HepG2 (cell line): ENCODE results near the gene TNRC18. TPM values are rescaled to one million over a fixed set of nuclear protein-coding genes. Genes with fewer than 3 reads are reported as not detected.
A peak's percentile ranks its signal among the peaks of the same experiment; 100 is the strongest.

Experiments used
- ATAC-seq: fragments of 200-7000 bp; cut with Tn5 transposase; 3 replicates; pipeline ENCODE4 v1.9.1; 2020; ENCODE audit warnings: mild to moderate bottlenecking, moderate library complexity
- BruUV-seq: library from RNA; stranded (reverse); fragments of 400-500 nt; replicated peaks from 2 replicates; lab custom pipeline; 2021; lab: Mats Ljungman, UMichigan
- CTCF ChIA-PET: fragments of 300-600 bp; formaldehyde crosslinking; extraction: SDS; loops from one replicate; lab custom pipeline; 2021; ENCODE audit warnings: low total read pairs, inconsistent platforms, low intra/inter-chr PET ratio; lab: Yijun Ruan, JAX
- POLR2A ChIA-PET: fragments of 350-600 bp; sonication (Branson Sonifier 250); formaldehyde crosslinking; loops from one replicate; lab custom pipeline; 2020; ENCODE audit warnings: antibody characterized with exemption, inconsistent platforms; lab: Yijun Ruan, JAX
- DNase-seq: peaks from one replicate; pipeline ENCODE4 v3.0.0-alpha.2; 2015; ENCODE audit warnings: low spot score
- FAIRE-seq: peaks from 3 replicates; lab custom pipeline; 2011; peaks lifted over from hg19 to GRCh38; lab: Jason Lieb, UNC
- H2AFZ ChIP-seq: one replicate; pipeline ENCODE4 v1.6.1; 2011; ENCODE audit warnings: low read length, inconsistent platforms
- H3K27ac ChIP-seq: fragments of 300-600 bp; 3 replicates; pipeline ENCODE4 v1.8.0; 2011; ENCODE audit warnings: mixed run types, mild to moderate bottlenecking, mixed read lengths, low read length, inconsistent platforms; ENCODE audit not compliant: insufficient read depth; ENCODE audit errors: extremely low read length
- H3K27me3 ChIP-seq, 2 experiments: fragments of 200-600 bp in 1 of 2; 2 replicates in 1 of 2; 3 replicates in 1 of 2; pipeline versions ENCODE4 v1.6.0 to v1.8.0; 2011; ENCODE audit warnings: low read length in 2 of 2, mild to moderate bottlenecking in 2 of 2, moderate library complexity in 2 of 2, inconsistent platforms in 1 of 2; ENCODE audit not compliant: insufficient read depth in 2 of 2, control insufficient read depth in 1 of 2
- H3K36me3 ChIP-seq, 2 experiments: fragments of 200-600 bp in 1 of 2; replicated peaks in 1 of 2; 2 replicates in 1 of 2; 3 replicates in 1 of 2; pipeline versions ENCODE4 v1.5.1 to v1.8.0; 2011; ENCODE audit warnings: low read length in 2 of 2, inconsistent platforms in 1 of 2; ENCODE audit not compliant: insufficient read depth in 2 of 2, control insufficient read depth in 1 of 2
- H3K4me1 ChIP-seq: 2 replicates; pipeline ENCODE4 v1.5.1; 2012; ENCODE audit warnings: low read length, inconsistent platforms; ENCODE audit not compliant: insufficient read depth
- H3K4me2 ChIP-seq: 2 replicates; pipeline ENCODE4 v1.6.0; 2011; ENCODE audit warnings: low read depth, low read length, inconsistent platforms
- H3K4me3 ChIP-seq, 3 experiments: fragments of 200-600 bp in 1 of 3; sonication (generic), shearing (Covaris generic) in 1 of 3; replicated peaks in 1 of 3; 2 replicates each; pipeline ENCODE4 v1.5.1; 2011 to 2016; ENCODE audit warnings: low read length in 3 of 3, inconsistent platforms in 2 of 3, low read depth in 2 of 3, mild to moderate bottlenecking in 2 of 3, control low read depth in 1 of 3, mixed read lengths in 1 of 3; ENCODE audit not compliant: insufficient read depth in 1 of 3
- H3K79me2 ChIP-seq: one replicate; pipeline ENCODE4 v1.6.1; 2011; ENCODE audit warnings: low read length, inconsistent platforms; ENCODE audit not compliant: insufficient read depth
- H3K9ac ChIP-seq: 2 replicates; pipeline ENCODE4 v1.6.0; 2011; ENCODE audit warnings: mild to moderate bottlenecking, low read depth, low read length, inconsistent platforms; ENCODE audit not compliant: insufficient read depth
- H3K9me3 ChIP-seq: 2 replicates; pipeline ENCODE4 v1.5.1; 2012; ENCODE audit warnings: mild to moderate bottlenecking, low read length
- H4K20me1 ChIP-seq: 2 replicates; pipeline ENCODE4 v1.6.0; 2011; ENCODE audit warnings: inconsistent platforms, mild to moderate bottlenecking, low read length, moderate library complexity; ENCODE audit not compliant: insufficient read depth
- CBX5 ChIP-seq: sonication (generic); formaldehyde crosslinking; IDR thresholded peaks from 2 replicates; pipeline ENCODE4 v1.4.0; 2020; ENCODE audit warnings: missing genetic modification reagents, borderline replicate concordance
- DBP ChIP-seq: sonication (generic); formaldehyde crosslinking; IDR thresholded peaks from 2 replicates; pipeline ENCODE4 v1.4.0; 2020; ENCODE audit warnings: missing genetic modification reagents; ENCODE audit errors: not compliant biosample characterization
- MXD3 ChIP-seq: IDR thresholded peaks from 2 replicates; pipeline ENCODE4 v1.6.1; 2016; ENCODE audit warnings: mild to moderate bottlenecking, missing biosample characterization, missing genetic modification reagents
- MZF1 ChIP-seq: sonication (generic); formaldehyde crosslinking; IDR thresholded peaks from 2 replicates; pipeline ENCODE4 v1.8.1; 2023; ENCODE audit warnings: mild to moderate bottlenecking, missing genetic modification reagents, borderline replicate concordance
- NCOR1 ChIP-seq: fragments of 200-600 bp; sonication (generic); IDR thresholded peaks from 2 replicates; pipeline ENCODE4 v1.7.0; 2017; ENCODE audit warnings: antibody characterized with exemption, low read length, borderline replicate concordance
- RELA ChIP-seq: sonication (generic); formaldehyde crosslinking; IDR thresholded peaks from 2 replicates; pipeline ENCODE4 v1.4.0; 2020; ENCODE audit warnings: missing genetic modification reagents
- TEF ChIP-seq: sonication (generic); formaldehyde crosslinking; IDR thresholded peaks from 2 replicates; pipeline ENCODE4 v1.5.0; 2020; ENCODE audit warnings: missing genetic modification reagents
- ZNF460 ChIP-seq: sonication (generic); formaldehyde crosslinking; IDR thresholded peaks from 2 replicates; pipeline ENCODE4 v1.5.1; 2020; ENCODE audit warnings: missing genetic modification reagents, mild to moderate bottlenecking, borderline replicate concordance
- ZNF770 ChIP-seq: sonication (generic); formaldehyde crosslinking; IDR thresholded peaks from 2 replicates; pipeline ENCODE4 v1.5.0; 2020; ENCODE audit warnings: mild to moderate bottlenecking, missing genetic modification reagents
- WGBS: methylation state at CpG from one replicate; pipeline ENCODE4 v1.1.6; 2017; ENCODE audit warnings: low lambda C conversion rate; 5-methylcytosine and 5-hydroxymethylcytosine counted together
- in situ Hi-C: cut with HindIII; loops from 2 replicates; pipeline ENCODE4 v1.10.0; 2017; ENCODE audit warnings: low pct_unique_long_range_greater_than_20kb; ENCODE audit not compliant: extremely low pct_ligation_motif_present
- intact Hi-C: fragments of 100-400 bp; cut with micrococcal nuclease; formaldehyde crosslinking; loops from one replicate; pipeline ENCODE4 v1.10.0; 2022; ENCODE audit not compliant: unreplicated experiment
- polyA plus RNA-seq, 8 experiments: library from polyadenylated mRNA; depleted of rRNA in 3 of 8; stranded (reverse) in 7 of 8; unstranded in 1 of 8; fragments of >200 nt; fragmentation: Illumina TruSeq in 4 of 8; extraction: Trizol in 4 of 8; gene quantifications; 2 replicates each; pipeline versions ENCODE4 v1.2.1 to v1.2.3, GENCODE V29; 2011 to 2016; ENCODE audit warnings: low read depth in 4 of 8, missing spikeins in 1 of 8, mixed read lengths in 1 of 8; ENCODE audit not compliant: insufficient read depth in 1 of 8
- total RNA-seq, 5 experiments: library from RNA; depleted of rRNA; stranded (reverse); fragments of >200 nt; fragmentation: Illumina TruSeq; extraction: Trizol; gene quantifications; 2 replicates each; pipeline ENCODE4 v1.2.3, GENCODE V29; 2016; ENCODE audit warnings: low read depth in 1 of 5

Gene TNRC18
- total and polyA plus RNA-seq, 2 of the 13 experiments (the other 11 are each of a cell fraction or from before 2014, with no cell fraction given), result 11.7 to 17.4 TPM

- Histone ChIP-seq H2AFZ (no peak overlapping the region), H3K4me1 (peaks cover 17% of the 10 kb centered on the region), H3K36me3 (peaks cover 0 to 6% of the 10 kb centered on the region in 2 experiments; a peak in 1 of 5 replicates), H3K4me3 (peak overlapping the region; percentile 87 to 99 (median 96)), H3K9ac (peak overlapping the region; percentile 98), H3K27me3 (no peaks in the 10 kb centered on the region; a peak in 1 of 5 replicates), H3K27ac (peak overlapping the region; percentile 97), H3K4me2 (peak overlapping the region; percentile 98), H4K20me1 (peaks cover 35% of the 10 kb centered on the region), H3K79me2 (peaks cover 68% of the 10 kb centered on the region), H3K9me3 (no peaks in the 10 kb centered on the region)
- FAIRE-seq (no peak), ATAC-seq (no peak), DNase-seq (peak; percentile 35)
- CTCF ChIA-PET, result no interaction called here
- in situ Hi-C loops (no loop called here), intact Hi-C loops (no loop called here)
- POLR2A ChIA-PET, result interaction anchor here (0.8 to 2.0 kb wide), 14 partner anchors 13 to 183 kb away, joined by 3 to 20 read pairs (median 4); no protein-coding TSS in a partner anchor
- under 1% methylated on average over 18 of the region's 56 CpGs for WGBS
- no TSS peak for BruUV-seq
- TF ChIP-seq MZF1 (CRISPR knock-in tag), result no peak
- TF ChIP-seq NCOR1, result no peak
- no peak for TF ChIP-seq MXD3 (CRISPR knock-in tag)
- no peak for TF ChIP-seq TEF (CRISPR knock-in tag)
- no peak for TF ChIP-seq ZNF770 (CRISPR knock-in tag)
- no peak for TF ChIP-seq DBP (CRISPR knock-in tag)
- TF ChIP-seq ZNF460 (CRISPR knock-in tag), result no peak
- no peak for TF ChIP-seq CBX5 (CRISPR knock-in tag)
- TF ChIP-seq RELA, result no peak
Observed at GRCh38 chr7:5422396-5423305, 983 bp downstream of the TNRC18 start.
